ENCODE results near the gene SLAMF9.

SLAMF9 gene

GRCh38 chr1:159957824-159958268 lies 3.8 kb upstream of the SLAMF9 start:
- no peak for TF ChIP-seq ZFP3 (CRISPR knock-in tag; IDR thresholded peaks at IDR 0.05)
- no peak for TF ChIP-seq PPARA (CRISPR knock-in tag; IDR thresholded peaks at IDR 0.05; ENCODE audit: borderline replicate concordance)
- TF ChIP-seq RARB (CRISPR knock-in tag; IDR thresholded peaks at IDR 0.05): no peak

GRCh38 chr1:159955456-159955855 lies 1.4 kb upstream of the SLAMF9 start:
- TF ChIP-seq ISL1 (CRISPR knock-in tag; IDR thresholded peaks at IDR 0.05) (no peak), TOX (CRISPR knock-in tag; IDR thresholded peaks at IDR 0.05; ENCODE audit: borderline replicate concordance) (no peak), ZNF565 (CRISPR knock-in tag; conservative IDR thresholded peaks at IDR 0.05; ENCODE audit: low read depth) (no peak), ZFP30 (CRISPR knock-in tag; IDR thresholded peaks at IDR 0.05) (no peak), SNAI2 (CRISPR knock-in tag; IDR thresholded peaks at IDR 0.05) (no peak), BACH2 (CRISPR knock-in tag; IDR thresholded peaks at IDR 0.05; ENCODE audit: borderline replicate concordance) (no peak), TCF4 (CRISPR knock-in tag; IDR thresholded peaks at IDR 0.05; ENCODE audit: borderline replicate concordance) (no peak), ZC3H10 (CRISPR knock-in tag; IDR thresholded peaks at IDR 0.05) (no peak), RARB (CRISPR knock-in tag; IDR thresholded peaks at IDR 0.05) (no peak), ARNTL (CRISPR knock-in tag; IDR thresholded peaks at IDR 0.05; ENCODE audit: borderline replicate concordance, low read depth) (no peak), ZNF8 (CRISPR knock-in tag; IDR thresholded peaks at IDR 0.05) (no peak)
- ATAC-seq: no peak

More at GRCh38 chr1:159957824-159958268, 3.8 kb upstream of the SLAMF9 start:
- ATAC-seq: peak; percentile 10; the same call in 2 of the 3 replicates

- TF ChIP-seq SNAI2 (CRISPR knock-in tag; IDR thresholded peaks at IDR 0.05) (no peak), ZNF8 (CRISPR knock-in tag; IDR thresholded peaks at IDR 0.05) (no peak), CREB5 (CRISPR knock-in tag; IDR thresholded peaks at IDR 0.05; ENCODE audit: low read depth) (no peak), ARNTL (CRISPR knock-in tag; IDR thresholded peaks at IDR 0.05; ENCODE audit: borderline replicate concordance, low read depth) (no peak), GLIS3 (CRISPR knock-in tag; IDR thresholded peaks at IDR 0.05) (no peak), ESRRG (CRISPR knock-in tag; IDR thresholded peaks at IDR 0.05) (no peak), POU6F1 (CRISPR knock-in tag; IDR thresholded peaks at IDR 0.05; ENCODE audit: borderline replicate concordance, low read depth) (no peak), ISL1 (CRISPR knock-in tag; IDR thresholded peaks at IDR 0.05) (no peak), ZFP30 (CRISPR knock-in tag; IDR thresholded peaks at IDR 0.05) (no peak), PATZ1 (CRISPR knock-in tag; IDR thresholded peaks at IDR 0.05; ENCODE audit: borderline replicate concordance) (no peak), TCF4 (CRISPR knock-in tag; IDR thresholded peaks at IDR 0.05; ENCODE audit: borderline replicate concordance) (no peak), PPARA (CRISPR knock-in tag; IDR thresholded peaks at IDR 0.05; ENCODE audit: borderline replicate concordance) (no peak), ZNF565 (CRISPR knock-in tag; conservative IDR thresholded peaks at IDR 0.05; ENCODE audit: low read depth) (no peak), CSDC2 (CRISPR knock-in tag; IDR thresholded peaks at IDR 0.05) (no peak), RARB (CRISPR knock-in tag; IDR thresholded peaks at IDR 0.05) (no peak), OSR1 (CRISPR knock-in tag; IDR thresholded peaks at IDR 0.05) (no peak), ZC3H10 (CRISPR knock-in tag; IDR thresholded peaks at IDR 0.05) (no peak)
- ATAC-seq: no peak
These were observed 1.1 kb downstream of the SLAMF9 start for GRCh38 chr1:159952932-159953331.

- TF ChIP-seq OSR1 (CRISPR knock-in tag; IDR thresholded peaks at IDR 0.05) (no peak), CSDC2 (CRISPR knock-in tag; IDR thresholded peaks at IDR 0.05) (no peak), SNAI2 (CRISPR knock-in tag; IDR thresholded peaks at IDR 0.05) (no peak), TOX (CRISPR knock-in tag; IDR thresholded peaks at IDR 0.05; ENCODE audit: borderline replicate concordance) (no peak), ARNTL (CRISPR knock-in tag; IDR thresholded peaks at IDR 0.05; ENCODE audit: borderline replicate concordance, low read depth) (no peak), CREB5 (CRISPR knock-in tag; IDR thresholded peaks at IDR 0.05; ENCODE audit: low read depth) (no peak), BACH2 (CRISPR knock-in tag; IDR thresholded peaks at IDR 0.05; ENCODE audit: borderline replicate concordance) (no peak), CSRNP3 (CRISPR knock-in tag; IDR thresholded peaks at IDR 0.05) (no peak), RARB (CRISPR knock-in tag; IDR thresholded peaks at IDR 0.05) (no peak), PPARA (CRISPR knock-in tag; IDR thresholded peaks at IDR 0.05; ENCODE audit: borderline replicate concordance) (no peak), TCF4 (CRISPR knock-in tag; IDR thresholded peaks at IDR 0.05; ENCODE audit: borderline replicate concordance) (no peak), ISL1 (CRISPR knock-in tag; IDR thresholded peaks at IDR 0.05) (no peak), ZNF8 (CRISPR knock-in tag; IDR thresholded peaks at IDR 0.05) (no peak)
- no peak for ATAC-seq
These were observed 2.5 kb downstream of the SLAMF9 start for GRCh38 chr1:159951551-159951950.
